ENCODE results near the gene PFN3. TPM values are rescaled to one million over a fixed set of nuclear protein-coding genes. Genes with fewer than 3 reads are reported as not detected.

The PFN3 gene
- total RNA-seq, 2 experiments from 2014 or later, result not detected

GRCh38 chr5:177439518-177440053, 39.1 kb upstream of the PFN3 start:
- Mint-ChIP-seq H3K4me1 (ENCODE audit: low read depth) (peaks cover 65% of the 10 kb centered on the region), H3K27me3 (no peaks in the 10 kb centered on the region), H3K9me3 (no peaks in the 10 kb centered on the region), H3K36me3 (ENCODE audit: low read depth) (peaks cover 84% of the 10 kb centered on the region), H3K4me3 (peak overlapping the region; percentile 44), H3K27ac (peak overlapping the region; percentile 88)
- H3K4me1 ChIP-seq (ENCODE audit: insufficient read depth, low read length), result peaks cover 98% of the 10 kb centered on the region
- H3K4me3 ChIP-seq (ENCODE audit: low read length), result no peak overlapping the region
- intact Hi-C loops (cut with DNase I, micrococcal nuclease), result no loop called here
- no peak for ATAC-seq (ENCODE audit: poor library complexity)
- no peaks in the 10 kb centered on the region for H3K9me3 ChIP-seq (ENCODE audit: control insufficient read depth in 1 of 2, insufficient read depth in 1 of 2, low read length in 2 of 2)
- POLR2A ChIA-PET, result interaction anchor here (0.8 to 15.3 kb wide), 10 partner anchors 9 to 64 kb away, joined by 3 to 661 read pairs (median 5); partner anchors contain the start of gene GRK6
- H3K27ac ChIP-seq (ENCODE audit: low read depth in 1 of 2, low read length in 2 of 2), result peak overlapping the region; percentile 78 to 87
- CTCF ChIA-PET, result interaction anchor here (0.6 to 3.6 kb wide), 4 partner anchors 8 to 1031 kb away, joined by 3 to 39 read pairs (median 4); no protein-coding TSS in a partner anchor
- no peaks in the 10 kb centered on the region for H3K27me3 ChIP-seq (ENCODE audit: control insufficient read depth in 1 of 2, insufficient read depth in 2 of 2, low read length in 2 of 2)
- DNase-seq, result peak in 1 of 14 experiments; percentile 15
- TF ChIP-seq CTCF (IDR thresholded peaks at IDR 0.05), result no peak
- peaks cover 81% of the 10 kb centered on the region for H3K36me3 ChIP-seq (ENCODE audit: insufficient read depth, low read length)

- no peak overlapping the region for H3K4me3 ChIP-seq (ENCODE audit: low read length)
- peaks cover 93% of the 10 kb centered on the region for H3K36me3 ChIP-seq (ENCODE audit: insufficient read depth, low read length)
- H3K9me3 Mint-ChIP-seq, result no peaks in the 10 kb centered on the region
- ATAC-seq (ENCODE audit: poor library complexity) (no peak), DNase-seq (peak in 1 of 14 experiments; percentile 15)
- H3K27me3 ChIP-seq (ENCODE audit: control insufficient read depth in 1 of 2, insufficient read depth in 2 of 2, low read length in 2 of 2), result no peaks in the 10 kb centered on the region
- POLR2A ChIA-PET, result interaction anchor here (0.9 to 15.3 kb wide), 5 partner anchors 8 to 55 kb away, joined by 3 to 661 read pairs (median 6); partner anchors contain the start of genes GRK6 and PRR7
- H3K4me3 Mint-ChIP-seq, result peak overlapping the region; percentile 52
- H3K4me1 Mint-ChIP-seq (ENCODE audit: low read depth), result peaks cover 65% of the 10 kb centered on the region
- H3K27ac ChIP-seq (ENCODE audit: low read depth in 1 of 2, low read length in 2 of 2), result peak overlapping the region in 1 of 2 donors; percentile 52
- H3K4me1 ChIP-seq (ENCODE audit: insufficient read depth, low read length), result peaks cover 100% of the 10 kb centered on the region
- CTCF ChIA-PET, result interaction anchor here (3.6 kb wide), 1 partner anchor 35 kb away, joined by 39 read pairs; no protein-coding TSS in a partner anchor
- H3K9me3 ChIP-seq (ENCODE audit: control insufficient read depth in 1 of 2, insufficient read depth in 1 of 2, low read length in 2 of 2), result no peaks in the 10 kb centered on the region
- peak overlapping the region; percentile 88 for H3K27ac Mint-ChIP-seq
- TF ChIP-seq CTCF (IDR thresholded peaks at IDR 0.05), result no peak
- intact Hi-C loops (cut with DNase I, micrococcal nuclease), result no loop called here
- H3K27me3 Mint-ChIP-seq, result no peaks in the 10 kb centered on the region
- H3K36me3 Mint-ChIP-seq (ENCODE audit: low read depth), result peaks cover 93% of the 10 kb centered on the region
Measured at GRCh38 chr5:177438468-177438867, 38.0 kb upstream of the PFN3 start.

DNA sequence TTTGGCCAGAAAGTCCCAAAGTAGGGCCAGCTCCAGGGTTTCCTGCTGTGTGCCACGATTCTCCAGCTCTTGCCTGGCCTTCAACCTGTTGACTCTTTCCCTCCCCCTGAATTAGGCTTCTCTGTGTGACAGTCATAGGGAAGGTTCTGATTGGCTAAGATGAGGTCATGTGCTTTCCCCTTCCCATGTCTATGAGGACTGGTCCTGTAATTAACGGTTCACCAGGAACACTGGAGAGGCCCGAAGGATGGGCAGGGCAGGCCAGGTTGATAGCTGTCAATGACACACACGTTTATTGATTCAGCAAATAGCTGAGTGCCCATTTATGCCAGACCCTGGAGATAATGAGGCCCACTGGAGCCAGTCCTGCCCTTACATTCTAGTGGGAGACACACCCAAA, 37.2 kb upstream of the PFN3 start:
- no peaks in the 10 kb centered on the region for H3K9me3 ChIP-seq (ENCODE audit: control insufficient read depth in 1 of 2, insufficient read depth in 1 of 2, low read length in 2 of 2)
- intact Hi-C loops (cut with DNase I, micrococcal nuclease), result no loop called here
- H3K36me3 ChIP-seq (ENCODE audit: insufficient read depth, low read length), result peaks cover 95% of the 10 kb centered on the region
- Mint-ChIP-seq H3K9me3 (no peaks in the 10 kb centered on the region), H3K27ac (peak overlapping the region; percentile 88), H3K4me1 (ENCODE audit: low read depth) (peaks cover 72% of the 10 kb centered on the region), H3K36me3 (ENCODE audit: low read depth) (peaks cover 92% of the 10 kb centered on the region), H3K4me3 (no peak overlapping the region), H3K27me3 (no peaks in the 10 kb centered on the region)
- peak in 1 of 14 experiments; percentile 13 for DNase-seq
- ChIA-PET CTCF (interaction anchor here (1.4 kb wide), 1 partner anchor 68 kb away, joined by 3 read pairs; no protein-coding TSS in a partner anchor), POLR2A (interaction anchor here (0.9 to 15.3 kb wide), 6 partner anchors 8 to 48 kb away, joined by 3 to 661 read pairs (median 6); partner anchors contain the start of genes GRK6 and PRR7)
- TF ChIP-seq CTCF (IDR thresholded peaks at IDR 0.05), result no peak
- no peak for ATAC-seq (ENCODE audit: poor library complexity)
- no peaks in the 10 kb centered on the region for H3K27me3 ChIP-seq (ENCODE audit: control insufficient read depth in 1 of 2, insufficient read depth in 2 of 2, low read length in 2 of 2)
- peaks cover 100% of the 10 kb centered on the region for H3K4me1 ChIP-seq (ENCODE audit: insufficient read depth, low read length)
- H3K27ac ChIP-seq (ENCODE audit: low read depth in 1 of 2, low read length in 2 of 2), result peak overlapping the region; percentile 29 to 52
- H3K4me3 ChIP-seq (ENCODE audit: low read length), result no peak overlapping the region

Data from CD4-positive, alpha-beta T cell (primary cell).